H9 (cell line): ENCODE results near the gene SLC24A4. TPM values are rescaled to one million over a fixed set of nuclear protein-coding genes. Genes with fewer than 3 reads are reported as not detected.

Experiments
- DNase-seq: peaks from one replicate; pipeline ENCODE4 v3.0.0-alpha.2; 2017
- H2AFZ ChIP-seq: one replicate; pipeline ENCODE4 v1.6.1; 2013; ENCODE audit warnings: mild to moderate bottlenecking, low read length, control low read depth, moderate library complexity
- H2AK5ac ChIP-seq: 2 replicates; pipeline ENCODE4 v1.6.1; 2013; ENCODE audit warnings: low read length, control low read depth, mixed read lengths; ENCODE audit not compliant: insufficient read length
- H2BK120ac ChIP-seq: one replicate; pipeline ENCODE4 v1.6.1; 2013; ENCODE audit warnings: low read depth, mild to moderate bottlenecking, low read length, control low read depth, inconsistent platforms; ENCODE audit not compliant: poor library complexity, severe bottlenecking
- H2BK12ac ChIP-seq: 2 replicates; pipeline ENCODE4 v1.6.1; 2013; ENCODE audit warnings: low read length, control low read depth, mixed read lengths, low read depth; ENCODE audit not compliant: insufficient read length
- H2BK15ac ChIP-seq: 2 replicates; pipeline ENCODE4 v1.6.1; 2013; ENCODE audit warnings: low read depth, low read length, control low read depth
- H2BK20ac ChIP-seq: one replicate; pipeline ENCODE4 v1.6.1; 2013; ENCODE audit warnings: low read depth, mild to moderate bottlenecking, low read length, control low read depth, inconsistent platforms; ENCODE audit not compliant: poor library complexity, severe bottlenecking
- H2BK5ac ChIP-seq: 2 replicates; pipeline ENCODE4 v1.6.1; 2013; ENCODE audit warnings: low read length, control low read depth, mixed read lengths; ENCODE audit not compliant: insufficient read length
- H3K14ac ChIP-seq: 2 replicates; pipeline ENCODE4 v1.6.1; 2013; ENCODE audit warnings: low read length, control low read depth; ENCODE audit not compliant: insufficient read depth
- H3K18ac ChIP-seq: 2 replicates; pipeline ENCODE4 v1.6.1; 2013; ENCODE audit warnings: low read depth, mild to moderate bottlenecking, mixed read lengths, low read length, control low read depth; ENCODE audit not compliant: insufficient read length
- H3K23ac ChIP-seq: 2 replicates; pipeline ENCODE4 v1.6.1; 2013; ENCODE audit warnings: low read length, control low read depth, mixed read lengths, low read depth; ENCODE audit not compliant: insufficient read length
- H3K23me2 ChIP-seq: 2 replicates; pipeline ENCODE4 v1.6.1; 2013; ENCODE audit warnings: low read depth, mild to moderate bottlenecking, mixed read lengths, low read length, control low read depth; ENCODE audit not compliant: insufficient read length, poor library complexity, severe bottlenecking
- H3K27ac ChIP-seq: 2 replicates; pipeline ENCODE4 v1.5.1; 2013; ENCODE audit warnings: low read length, control low read depth, mixed read lengths, low read depth; ENCODE audit not compliant: insufficient read length
- H3K27me3 ChIP-seq: 2 replicates; pipeline ENCODE4 v1.6.1; 2013; ENCODE audit warnings: low read length, control low read depth, inconsistent platforms; ENCODE audit not compliant: insufficient read depth
- H3K4ac ChIP-seq: 2 replicates; pipeline ENCODE4 v1.6.1; 2013; ENCODE audit warnings: low read depth, mild to moderate bottlenecking, control low read depth, inconsistent platforms, low read length, moderate library complexity
- H3K4me1 ChIP-seq: 2 replicates; pipeline ENCODE4 v1.6.1; 2013; ENCODE audit warnings: low read length, control low read depth, inconsistent platforms; ENCODE audit not compliant: insufficient read depth
- H3K4me2 ChIP-seq: 2 replicates; pipeline ENCODE4 v1.6.1; 2013; ENCODE audit warnings: low read length, control low read depth, mixed read lengths; ENCODE audit not compliant: insufficient read length, insufficient read depth
- H3K56ac ChIP-seq: 2 replicates; pipeline ENCODE4 v1.6.1; 2013; ENCODE audit warnings: low read depth, mild to moderate bottlenecking, mixed read lengths, low read length, control low read depth; ENCODE audit not compliant: insufficient read length
- H3K79me1 ChIP-seq: 2 replicates; pipeline ENCODE4 v1.6.1; 2013; ENCODE audit warnings: low read depth, mild to moderate bottlenecking, moderate library complexity, low read length, control low read depth, inconsistent platforms; ENCODE audit not compliant: insufficient read depth, poor library complexity, severe bottlenecking
- H3K79me2 ChIP-seq: 2 replicates; pipeline ENCODE4 v1.6.1; 2013; ENCODE audit warnings: low read length, control low read depth, inconsistent platforms; ENCODE audit not compliant: insufficient read depth
- H3K9ac ChIP-seq: 2 replicates; pipeline ENCODE4 v1.6.1; 2013; ENCODE audit warnings: low read length, control low read depth, mixed read lengths; ENCODE audit not compliant: insufficient read length; ENCODE audit errors: extremely low read depth
- H3K9me3 ChIP-seq: one replicate; pipeline ENCODE4 v1.6.1; 2013; ENCODE audit warnings: low read depth, low read length, inconsistent platforms; ENCODE audit not compliant: control insufficient read depth
- H3T11ph ChIP-seq: one replicate; pipeline ENCODE4 v1.6.1; 2013; ENCODE audit warnings: mild to moderate bottlenecking, low read length, control low read depth, inconsistent platforms
- H4K20me1 ChIP-seq: one replicate; pipeline ENCODE4 v1.6.1; 2013; ENCODE audit not compliant: control insufficient read depth, insufficient read length, insufficient read depth
- H4K5ac ChIP-seq: 2 replicates; pipeline ENCODE4 v1.6.1; 2013; ENCODE audit warnings: low read depth, mild to moderate bottlenecking, mixed read lengths, low read length, control low read depth; ENCODE audit not compliant: insufficient read length
- H4K8ac ChIP-seq: replicated peaks from 2 replicates; pipeline ENCODE4 v1.6.1; 2013; ENCODE audit warnings: low read length, control low read depth, mixed read lengths, low read depth; ENCODE audit not compliant: insufficient read length
- H4K91ac ChIP-seq: 2 replicates; pipeline ENCODE4 v1.6.1; 2013; ENCODE audit warnings: low read depth, mild to moderate bottlenecking, moderate library complexity, mixed read lengths, low read length, control low read depth; ENCODE audit not compliant: insufficient read length
- H3K27ac Mint-ChIP-seq, 3 experiments: 2 replicates in 2 of 3; 3 replicates in 1 of 3; pipeline ENCODE4 v1.8.0; 2020 to 2021; ENCODE audit warnings: mixed read lengths in 3 of 3, mild to moderate bottlenecking in 1 of 3, moderate library complexity in 1 of 3
- H3K27me3 Mint-ChIP-seq: 2 replicates; pipeline ENCODE4 v1.8.0; 2021; ENCODE audit warnings: low read depth, mild to moderate bottlenecking, moderate library complexity, mixed read lengths
- H3K36me3 Mint-ChIP-seq, 3 experiments: 2 replicates in 2 of 3; 3 replicates in 1 of 3; pipeline ENCODE4 v1.8.0; 2020 to 2021; ENCODE audit warnings: low read depth in 3 of 3, mixed read lengths in 3 of 3; ENCODE audit not compliant: insufficient read depth in 1 of 3
- H3K4me1 Mint-ChIP-seq, 2 experiments: 2 replicates each; pipeline ENCODE4 v1.8.0; 2020; ENCODE audit warnings: mixed read lengths in 2 of 2
- H3K4me3 Mint-ChIP-seq, 2 experiments: 2 replicates in 1 of 2; 3 replicates in 1 of 2; pipeline ENCODE4 v1.8.0; 2020 to 2021; ENCODE audit warnings: mild to moderate bottlenecking in 2 of 2, mixed read lengths in 2 of 2, moderate library complexity in 1 of 2
- H3K9me3 Mint-ChIP-seq, 2 experiments: 2 replicates in 1 of 2; 3 replicates in 1 of 2; pipeline ENCODE4 v1.8.0; 2020; ENCODE audit warnings: mild to moderate bottlenecking in 2 of 2, mixed read lengths in 2 of 2, moderate library complexity in 1 of 2
- WGBS: extraction: QIAGEN DNeasy Blood & Tissue Kit; methylation state at CpG from one replicate; pipeline ENCODE4 v1.1.7; 2013; ENCODE audit warnings: missing lambda C conversion rate, low lambda C conversion rate, mixed read lengths; ENCODE audit not compliant: insufficient read length; ENCODE audit errors: extremely low coverage; 5-methylcytosine and 5-hydroxymethylcytosine counted together
- total RNA-seq: library from RNA; stranded (reverse); gene quantifications from 2 replicates; pipeline ENCODE4 v1.2.1, GENCODE V29; 2021
- TF ChIP-seq, protein P1 (sequence below): fragments of 200-600 bp; sonication (generic); conservative IDR thresholded peaks from 3 replicates; pipeline ENCODE4 v1.8.0; 2021; ENCODE audit warnings: antibody characterized with exemption, mild to moderate bottlenecking

Gene SLC24A4
- total RNA-seq, 1 experiment from 2014 or later, result 0.24 TPM

GRCh38 chr14:92531106-92531873, 208.3 kb downstream of the SLC24A4 start:
- TF ChIP-seq, protein P1, sequence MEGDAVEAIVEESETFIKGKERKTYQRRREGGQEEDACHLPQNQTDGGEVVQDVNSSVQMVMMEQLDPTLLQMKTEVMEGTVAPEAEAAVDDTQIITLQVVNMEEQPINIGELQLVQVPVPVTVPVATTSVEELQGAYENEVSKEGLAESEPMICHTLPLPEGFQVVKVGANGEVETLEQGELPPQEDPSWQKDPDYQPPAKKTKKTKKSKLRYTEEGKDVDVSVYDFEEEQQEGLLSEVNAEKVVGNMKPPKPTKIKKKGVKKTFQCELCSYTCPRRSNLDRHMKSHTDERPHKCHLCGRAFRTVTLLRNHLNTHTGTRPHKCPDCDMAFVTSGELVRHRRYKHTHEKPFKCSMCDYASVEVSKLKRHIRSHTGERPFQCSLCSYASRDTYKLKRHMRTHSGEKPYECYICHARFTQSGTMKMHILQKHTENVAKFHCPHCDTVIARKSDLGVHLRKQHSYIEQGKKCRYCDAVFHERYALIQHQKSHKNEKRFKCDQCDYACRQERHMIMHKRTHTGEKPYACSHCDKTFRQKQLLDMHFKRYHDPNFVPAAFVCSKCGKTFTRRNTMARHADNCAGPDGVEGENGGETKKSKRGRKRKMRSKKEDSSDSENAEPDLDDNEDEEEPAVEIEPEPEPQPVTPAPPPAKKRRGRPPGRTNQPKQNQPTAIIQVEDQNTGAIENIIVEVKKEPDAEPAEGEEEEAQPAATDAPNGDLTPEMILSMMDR, result no peak
- H3T11ph ChIP-seq, result no peak overlapping the region
- H3K27me3 ChIP-seq, result no peaks in the 10 kb centered on the region
- no peak overlapping the region for H2BK15ac ChIP-seq
- H3K9me3 ChIP-seq, result no peaks in the 10 kb centered on the region
- Mint-ChIP-seq H3K4me3 (no peak overlapping the region), H3K9me3 (no peaks in the 10 kb centered on the region), H3K4me1 (0 out of 4 replicates have a peak, but pooled peaks cover 2% of the 10 kb centered on the region in 2 experiments), H3K27me3 (no peaks in the 10 kb centered on the region), H3K36me3 (no peaks in the 10 kb centered on the region), H3K27ac (no peak overlapping the region; a peak in 1 of 7 replicates)
- H3K4me2 ChIP-seq, result no peak overlapping the region
- H3K56ac ChIP-seq, result no peak overlapping the region
- H3K79me2 ChIP-seq, result no peaks in the 10 kb centered on the region
- H4K20me1 ChIP-seq, result no peaks in the 10 kb centered on the region
- no peak overlapping the region for H4K5ac ChIP-seq
- H4K91ac ChIP-seq, result no peak overlapping the region
- DNase-seq, result no peak
- no peaks in the 10 kb centered on the region for H3K23me2 ChIP-seq
- H2BK120ac ChIP-seq, result no peak overlapping the region
- H3K27ac ChIP-seq, result no peak overlapping the region
- H3K14ac ChIP-seq, result no peak overlapping the region
- WGBS, result no CpG with 5 or more reads among the region's 16 CpGs
- no peak overlapping the region for H2BK12ac ChIP-seq
- no peak overlapping the region for H2BK20ac ChIP-seq
- no peak overlapping the region for H3K23ac ChIP-seq
- no peak overlapping the region for H2AK5ac ChIP-seq
- no peak overlapping the region for H3K9ac ChIP-seq
- no peak overlapping the region for H2BK5ac ChIP-seq
- no peak overlapping the region for H4K8ac ChIP-seq
- no peak overlapping the region for H3K18ac ChIP-seq
- H3K79me1 ChIP-seq, result no peaks in the 10 kb centered on the region
- H2AFZ ChIP-seq, result no peak overlapping the region
- peaks cover 2% of the 10 kb centered on the region; the same call in 1 of the 2 replicates for H3K4me1 ChIP-seq
- H3K4ac ChIP-seq, result no peak overlapping the region
